Measurements from ENCODE around the gene SPATA33.
"Not testable (repeated sequence)": the region's sequence is repeated elsewhere in the genome, so short reads cannot be mapped to it uniquely, and the experiment has no call there.

The SPATA33 gene

DNA sequence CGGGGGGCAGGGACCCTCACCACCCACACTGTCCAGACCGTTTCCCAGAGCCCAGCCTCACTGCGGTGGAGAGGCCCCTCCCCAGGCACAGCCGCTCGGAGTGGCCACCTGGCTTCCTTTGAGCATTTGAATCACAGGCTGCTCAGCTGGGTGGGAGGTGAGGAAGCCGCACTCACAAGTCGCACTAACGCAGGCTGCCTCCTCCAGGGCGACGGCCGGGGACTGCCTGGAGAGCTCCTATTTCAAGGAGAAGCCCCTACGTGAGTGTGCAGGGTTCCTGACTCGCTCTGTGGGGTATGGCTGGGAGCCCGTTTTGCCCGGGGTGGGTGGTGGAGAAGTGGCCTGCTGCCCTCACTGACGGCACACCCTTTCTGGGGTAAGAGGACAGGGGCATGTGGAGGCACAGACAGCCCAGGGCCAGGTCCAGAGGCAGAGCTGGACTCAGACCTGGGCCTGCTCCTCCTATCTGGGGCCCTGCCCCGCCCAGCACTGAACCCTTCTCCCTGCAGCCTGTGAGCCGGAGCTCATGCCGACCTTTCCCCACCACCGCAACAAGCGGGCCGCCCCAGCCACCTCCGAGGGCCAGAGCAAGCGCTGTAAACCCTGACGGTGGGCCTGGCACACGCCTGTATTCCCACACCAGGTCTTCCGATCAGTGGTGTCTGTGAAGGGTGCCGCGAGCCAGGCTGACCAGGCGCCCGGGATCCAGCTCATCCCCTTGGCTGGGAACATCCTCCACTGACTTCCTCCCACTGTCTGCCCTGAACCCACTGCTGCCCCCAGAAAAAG, 37.6 kb downstream of the SPATA33 start:
- DNase-seq: no peak

- no peak for DNase-seq
These were observed 38.4 kb downstream of the SPATA33 start for GRCh38 chr16:89695875-89696669.

DNA sequence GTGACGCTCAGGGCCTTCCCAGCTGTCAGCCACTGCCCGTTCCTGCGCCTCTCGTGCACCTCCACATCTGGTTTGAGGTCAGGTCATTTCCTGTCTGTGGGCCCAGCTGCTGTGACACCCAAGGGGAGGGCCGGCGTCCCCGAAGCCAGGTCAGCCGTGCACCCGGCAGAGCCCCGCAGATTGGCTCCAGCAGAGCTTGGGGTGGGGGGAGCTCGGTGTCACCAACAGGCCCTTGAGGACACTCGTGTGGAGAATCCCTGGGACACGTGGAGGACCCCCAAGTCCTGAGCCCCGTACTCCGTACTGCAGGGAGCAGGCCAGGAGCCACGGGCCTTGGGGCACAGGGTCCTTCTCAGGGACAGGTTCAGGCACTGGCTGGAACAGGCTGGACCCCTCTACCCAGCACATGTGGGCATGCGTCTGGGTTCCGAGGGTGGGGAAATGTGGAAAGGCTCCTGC, 39.1 kb downstream of the SPATA33 start:
- peak; percentile 42 for DNase-seq

GRCh38 chr16:89697161-89697615, 39.6 kb downstream of the SPATA33 start:
- no peak for DNase-seq

DNA sequence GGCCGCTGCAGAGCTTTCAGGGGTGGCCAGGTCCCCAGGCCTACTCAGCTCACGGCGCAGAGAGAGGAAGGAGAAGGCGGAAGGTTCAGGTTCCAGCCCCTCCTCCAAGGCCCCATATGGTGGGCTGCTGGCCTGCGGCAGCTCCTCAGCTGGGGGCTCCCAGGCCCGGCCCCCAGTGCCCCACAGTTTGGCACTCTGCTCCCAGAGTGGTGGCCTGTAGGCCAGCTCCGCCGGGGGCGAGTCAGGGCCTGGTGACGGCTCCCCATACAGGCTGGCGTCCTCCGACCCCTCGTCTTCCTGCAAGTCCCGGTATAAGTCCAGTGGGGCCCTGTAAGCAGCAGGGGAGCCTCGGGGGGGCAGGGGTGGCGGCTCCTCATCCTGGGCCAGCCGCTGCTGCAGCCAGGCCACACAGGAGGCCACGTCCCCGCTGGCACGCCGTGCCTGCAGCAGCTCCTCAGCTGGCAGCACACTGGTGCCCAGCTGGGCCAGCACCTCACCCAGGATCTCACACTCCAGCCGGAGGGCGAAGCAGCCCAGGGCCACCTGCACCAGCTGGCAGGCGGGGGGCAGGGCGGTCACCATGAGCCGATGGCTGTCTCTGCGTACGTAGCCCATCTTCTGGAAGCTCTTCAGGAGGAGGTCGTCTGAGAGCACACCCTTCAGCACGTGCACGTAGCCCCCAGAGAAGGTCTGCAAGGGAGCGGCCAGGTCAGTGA, 40.1 kb downstream of the SPATA33 start:
- no peak for DNase-seq

GRCh38 chr16:89698717-89699116, 41.1 kb downstream of the SPATA33 start:
- DNase-seq: not testable (repeated sequence)

GRCh38 chr16:89699629-89700099, 42.0 kb downstream of the SPATA33 start:
- not testable (repeated sequence) for DNase-seq

GRCh38 chr16:89700100-89700648, 42.5 kb downstream of the SPATA33 start:
- peak; percentile 97 for DNase-seq

- peak; percentile 32 for DNase-seq
These were observed 43.2 kb downstream of the SPATA33 start for GRCh38 chr16:89700649-89701424.

DNA sequence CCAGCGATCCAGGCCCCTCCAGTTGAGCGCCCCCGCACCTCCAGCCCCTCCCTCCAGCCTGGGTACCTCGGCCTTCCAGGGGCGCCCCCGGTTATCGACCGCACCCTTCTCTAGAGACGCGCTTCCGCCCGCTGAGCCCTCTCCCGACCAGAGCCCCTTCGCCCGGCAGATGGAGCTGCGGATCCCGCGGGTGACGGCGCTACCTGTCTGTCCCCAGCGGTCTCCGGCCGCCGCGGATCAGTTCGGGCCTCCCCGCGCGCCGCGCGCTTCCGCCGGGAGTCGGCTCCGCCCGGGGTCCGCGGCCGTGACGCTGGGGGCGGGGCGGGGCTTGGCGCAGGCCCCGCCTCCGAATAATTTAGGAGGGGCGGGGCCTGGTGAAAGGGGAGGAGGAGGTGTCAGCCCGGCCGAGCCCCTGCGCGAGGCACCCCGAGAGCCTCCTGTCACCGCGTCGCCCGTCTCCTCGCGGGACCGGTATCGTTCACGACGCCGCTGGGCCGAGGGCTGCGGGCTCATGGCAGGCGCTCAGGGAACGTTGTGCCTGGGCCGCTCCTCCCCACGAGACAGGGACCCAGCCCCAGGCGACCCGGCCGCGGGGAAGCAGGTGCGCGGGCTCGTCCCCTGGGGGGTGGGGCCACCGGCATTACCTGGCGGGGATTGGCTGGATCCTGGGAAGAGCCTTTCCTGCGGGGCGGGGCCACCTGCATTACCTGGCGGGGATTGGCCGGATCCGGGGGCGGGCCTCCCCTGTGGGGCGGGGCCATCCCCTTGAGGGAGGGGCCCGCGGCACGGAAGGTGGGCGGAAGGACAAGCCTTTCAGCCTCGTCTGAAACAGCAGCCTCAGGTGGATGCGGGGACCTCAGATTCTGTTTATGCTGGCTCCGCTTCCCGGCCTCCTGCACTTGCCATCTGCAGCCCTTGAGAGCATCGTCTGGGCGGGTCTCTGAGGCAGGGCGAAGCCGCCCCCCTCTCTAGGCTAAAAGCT, 44.1 kb downstream of the SPATA33 start, which contains the start of gene SPATA2L:
SPATA2L (minus strand) TSS at position 281 of the 982 bp plus-strand sequence. CDS start 473 bp downstream, outside the sequence.
- peak; percentile 88 for DNase-seq

- no peak for DNase-seq
These were observed 46.6 kb downstream of the SPATA33 start for GRCh38 chr16:89704281-89704680.

- DNase-seq: no peak
These were observed 47.4 kb downstream of the SPATA33 start for GRCh38 chr16:89705006-89705405.

DNA sequence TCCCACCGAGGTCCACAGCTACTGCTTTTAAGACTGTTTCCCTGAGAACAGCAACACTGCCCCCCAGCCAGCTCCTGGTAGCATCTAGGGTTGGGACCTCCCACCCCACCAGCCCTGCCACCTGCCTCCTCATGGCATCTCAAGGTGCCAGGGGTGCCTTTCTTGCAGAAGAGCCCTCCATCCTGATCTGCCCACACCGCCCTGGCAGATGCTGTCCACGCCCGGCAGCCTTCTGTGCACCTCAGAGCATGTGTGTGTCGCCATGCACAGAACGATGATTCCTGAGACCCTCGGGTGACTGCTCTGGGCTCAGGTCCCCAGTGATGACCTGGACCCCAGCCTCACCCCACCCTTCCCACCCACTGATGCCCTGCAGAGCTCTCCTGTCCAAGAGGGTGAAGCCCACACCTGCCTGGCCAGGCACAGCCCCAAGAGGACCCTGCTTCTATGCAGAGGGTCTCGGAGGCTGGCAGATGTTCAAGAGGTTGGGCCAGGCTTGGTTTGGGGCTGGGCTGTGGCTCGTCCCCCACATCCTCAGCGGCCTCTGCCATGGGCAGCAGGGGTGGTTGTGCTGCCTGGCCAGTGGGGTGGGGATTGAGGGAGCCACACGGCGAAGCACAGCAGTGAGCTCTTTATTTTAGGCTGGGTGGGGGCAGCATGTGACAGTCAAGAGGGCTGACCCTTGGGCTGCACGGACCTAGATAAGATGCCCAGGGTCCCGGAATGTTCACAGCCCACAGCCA, 49.1 kb downstream of the SPATA33 start:
- DNase-seq: no peak

DNA sequence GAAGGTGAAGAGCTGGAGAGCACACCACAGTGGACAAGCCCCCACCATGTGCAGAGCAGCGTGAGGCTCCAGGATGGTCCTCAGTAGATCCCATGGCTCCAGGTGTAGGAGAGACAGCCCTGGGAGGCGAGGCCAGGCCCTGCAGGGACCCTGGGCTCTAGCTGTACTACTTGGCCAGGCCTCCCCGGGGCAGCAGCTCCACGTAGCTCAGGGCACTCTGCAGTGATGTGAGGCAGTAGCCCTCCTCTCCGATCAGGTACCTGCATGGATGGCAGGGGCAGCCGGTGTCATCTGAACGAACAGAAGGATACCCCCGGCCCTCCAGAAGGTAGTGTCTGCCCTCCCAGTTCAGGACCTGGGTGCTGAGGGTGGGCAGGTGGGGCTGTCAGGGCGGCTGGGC, 50.1 kb downstream of the SPATA33 start:
- DNase-seq: no peak

- DNase-seq: no peak
These were observed 50.9 kb downstream of the SPATA33 start for GRCh38 chr16:89708481-89708931.

- DNase-seq: no peak
These were observed 51.5 kb downstream of the SPATA33 start for GRCh38 chr16:89709166-89709565.

DNA sequence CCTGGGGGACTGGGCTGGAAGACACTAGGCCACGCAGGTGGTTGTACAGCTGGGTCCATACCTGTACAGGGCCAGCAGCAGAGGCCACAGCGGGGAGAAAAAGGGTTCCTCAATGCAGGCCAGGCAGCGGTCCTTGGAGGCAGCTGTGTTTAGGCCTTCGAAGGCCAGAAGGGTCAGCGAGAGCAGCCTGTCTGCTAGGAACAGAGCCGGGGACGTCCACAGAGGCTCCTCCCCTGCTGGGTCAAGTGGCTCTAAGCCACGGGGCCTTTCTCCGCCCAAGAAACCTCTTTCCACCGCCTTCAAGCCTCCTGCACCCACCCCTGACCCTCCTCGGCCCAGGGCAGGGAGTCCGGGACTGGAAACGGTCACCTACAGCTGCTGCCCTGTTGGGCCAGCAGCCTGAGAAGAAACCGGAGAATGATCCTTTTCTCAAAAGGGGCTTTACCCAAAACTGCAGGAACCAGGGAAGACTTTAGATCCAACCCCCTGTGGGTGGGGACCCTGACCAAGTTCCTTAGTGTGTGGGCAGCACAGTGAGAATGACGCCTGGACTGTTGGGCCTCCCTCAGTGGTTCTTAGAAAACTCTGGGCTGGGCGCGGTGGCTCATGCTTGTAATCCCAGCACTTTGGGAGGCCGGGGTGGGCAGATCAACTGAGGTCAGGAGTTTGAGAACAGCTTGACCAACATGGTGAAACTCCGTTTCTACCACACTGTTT, 52.2 kb downstream of the SPATA33 start:
- DNase-seq: no peak

GRCh38 chr16:89710709-89711564, 53.3 kb downstream of the SPATA33 start:
- no peak for DNase-seq
